Gastrocnemius medialis (tissue), 4 donors: ENCODE results near the gene PHC2. TPM values are rescaled to one million over a fixed set of nuclear protein-coding genes. Genes with fewer than 3 reads are reported as not detected.

Experiments
- ATAC-seq, 2 donors: fragments of 150-250 bp; one replicate each; pipeline ENCODE4 v1.9.1; 2016
- DNase-seq, 2 donors: peaks; one replicate each; pipeline ENCODE4 v3.0.0-alpha.2; 2019
- H3K27ac ChIP-seq, 4 donors: fragments of 200-600 bp; sonication (generic); 1 replicate in 1 of 4; 2 replicates in 3 of 4; pipeline ENCODE4 v1.5.1; 2016 to 2018; ENCODE audit warnings: mild to moderate bottlenecking in 2 of 4, moderate library complexity in 1 of 4
- H3K27me3 ChIP-seq, 3 donors: fragments of 200-600 bp; sonication (generic) in 2 of 3; 1 replicate in 1 of 3; 2 replicates in 2 of 3; pipeline versions ENCODE4 v1.5.1 to v1.6.0; 2016 to 2019; ENCODE audit warnings: mild to moderate bottlenecking in 1 of 3, moderate library complexity in 1 of 3
- H3K36me3 ChIP-seq, 2 donors: fragments of 200-600 bp; sonication (generic) in 1 of 2; one replicate each; pipeline ENCODE4 v1.5.1; 2017 to 2018
- H3K4me1 ChIP-seq, 2 donors: fragments of 200-600 bp; sonication (generic) in 1 of 2; one replicate each; pipeline ENCODE4 v1.5.1; 2016 to 2017; ENCODE audit warnings: mild to moderate bottlenecking in 2 of 2
- H3K4me3 ChIP-seq, 4 donors: fragments of 200-600 bp; sonication (generic) in 3 of 4; 1 replicate in 1 of 4; 2 replicates in 3 of 4; pipeline ENCODE4 v1.5.1; 2016 to 2019; ENCODE audit warnings: mild to moderate bottlenecking in 2 of 4
- H3K9me3 ChIP-seq, 3 donors: fragments of 200-600 bp; sonication (generic) in 2 of 3; 1 replicate in 1 of 3; 2 replicates in 2 of 3; pipeline ENCODE4 v1.5.1; 2016 to 2019
- CTCF ChIP-seq, 5 experiments: fragments of 450-650 bp in 3 of 5; fragments of 200-600 bp in 2 of 5; sonication (generic) in 2 of 5; IDR thresholded peaks in 4 of 5; conservative IDR thresholded peaks in 1 of 5; 1 replicate in 4 of 5; 2 replicates in 1 of 5; pipeline ENCODE4 v1.5.1; 2016 to 2019; ENCODE audit warnings: antibody characterized with exemption in 5 of 5, mild to moderate bottlenecking in 3 of 5, moderate library complexity in 3 of 5
- POLR2A ChIP-seq, 2 donors: fragments of 450-650 bp; IDR thresholded peaks; one replicate each; pipeline ENCODE4 v1.6.1; 2017; ENCODE audit warnings: antibody characterized with exemption in 2 of 2, mild to moderate bottlenecking in 2 of 2, moderate library complexity in 2 of 2
- in situ Hi-C, 4 donors: fragments of 200-750 bp; cut with MboI; loops; one replicate each; pipeline versions ENCODE4 v1.15.0 to v1.8.0; 2017; ENCODE audit warnings: low sequenced_read_pairs in 4 of 4
- intact Hi-C: fragments of 100-400 bp; cut with DNase I; formaldehyde crosslinking; loops from one replicate; pipeline ENCODE4 v1.15.1; 2023; ENCODE audit warnings: low total_unique reads
- total RNA-seq, 4 donors: library from RNA; depleted of rRNA; stranded (reverse); fragments of >200 nt; gene quantifications; one replicate each; pipeline versions ENCODE4 v1.1.0 to v1.2.3, GENCODE V29; 2016

PHC2 gene
- total RNA-seq, 4 donors from 2014 or later = 318 to 516 (median 364) TPM

- ATAC-seq (peak in 1 of 2 donors; percentile 11), DNase-seq (no peak)
- intact Hi-C loops = no loop called here
- no peak for TF ChIP-seq CTCF (IDR thresholded peaks at IDR 0.05 in 4 of 5, conservative IDR thresholded peaks at IDR 0.05 in 1 of 5)
- no peak for TF ChIP-seq POLR2A (IDR thresholded peaks at IDR 0.05)
- Histone ChIP-seq H3K36me3 (no peaks in the 10 kb centered on the region), H3K27ac (peak overlapping the region; percentile 73 to 92 (median 84)), H3K27me3 (no peaks in the 10 kb centered on the region), H3K4me3 (no peak overlapping the region), H3K9me3 (no peaks in the 10 kb centered on the region), H3K4me1 (peaks cover 40 to 53% of the 10 kb centered on the region in 2 donors)
- in situ Hi-C loops = loop anchor here (10.0 to 25.0 kb wide), 3 partner anchors 97 to 335 kb away; no protein-coding TSS in a partner anchor
Observed at GRCh38 chr1:33459691-33460090, 28.8 kb upstream of the PHC2 start.

- in situ Hi-C loops = loop anchor here in 3 of 4 donors (10.0 to 25.0 kb wide), 2 partner anchors 94 to 162 kb away; no protein-coding TSS in a partner anchor
- no peaks in the 10 kb centered on the region for H3K9me3 ChIP-seq
- intact Hi-C loops = loop anchor here (2.0 kb wide), 2 partner anchors 14 to 90 kb away; no protein-coding TSS in a partner anchor
- H3K4me1 ChIP-seq = peaks cover 38 to 50% of the 10 kb centered on the region in 2 donors
- DNase-seq (no peak), ATAC-seq (peak; percentile 17 to 34)
- TF ChIP-seq POLR2A (IDR thresholded peaks at IDR 0.05) (no peak), CTCF (IDR thresholded peaks at IDR 0.05 in 4 of 5, conservative IDR thresholded peaks at IDR 0.05 in 1 of 5) (no peak)
- no peaks in the 10 kb centered on the region for H3K27me3 ChIP-seq
- H3K4me3 ChIP-seq = no peak overlapping the region
- H3K36me3 ChIP-seq = no peaks in the 10 kb centered on the region
- peak overlapping the region; percentile 78 to 84 (median 80) for H3K27ac ChIP-seq
Observed at GRCh38 chr1:33456502-33456886, 25.6 kb upstream of the PHC2 start.

DNA sequence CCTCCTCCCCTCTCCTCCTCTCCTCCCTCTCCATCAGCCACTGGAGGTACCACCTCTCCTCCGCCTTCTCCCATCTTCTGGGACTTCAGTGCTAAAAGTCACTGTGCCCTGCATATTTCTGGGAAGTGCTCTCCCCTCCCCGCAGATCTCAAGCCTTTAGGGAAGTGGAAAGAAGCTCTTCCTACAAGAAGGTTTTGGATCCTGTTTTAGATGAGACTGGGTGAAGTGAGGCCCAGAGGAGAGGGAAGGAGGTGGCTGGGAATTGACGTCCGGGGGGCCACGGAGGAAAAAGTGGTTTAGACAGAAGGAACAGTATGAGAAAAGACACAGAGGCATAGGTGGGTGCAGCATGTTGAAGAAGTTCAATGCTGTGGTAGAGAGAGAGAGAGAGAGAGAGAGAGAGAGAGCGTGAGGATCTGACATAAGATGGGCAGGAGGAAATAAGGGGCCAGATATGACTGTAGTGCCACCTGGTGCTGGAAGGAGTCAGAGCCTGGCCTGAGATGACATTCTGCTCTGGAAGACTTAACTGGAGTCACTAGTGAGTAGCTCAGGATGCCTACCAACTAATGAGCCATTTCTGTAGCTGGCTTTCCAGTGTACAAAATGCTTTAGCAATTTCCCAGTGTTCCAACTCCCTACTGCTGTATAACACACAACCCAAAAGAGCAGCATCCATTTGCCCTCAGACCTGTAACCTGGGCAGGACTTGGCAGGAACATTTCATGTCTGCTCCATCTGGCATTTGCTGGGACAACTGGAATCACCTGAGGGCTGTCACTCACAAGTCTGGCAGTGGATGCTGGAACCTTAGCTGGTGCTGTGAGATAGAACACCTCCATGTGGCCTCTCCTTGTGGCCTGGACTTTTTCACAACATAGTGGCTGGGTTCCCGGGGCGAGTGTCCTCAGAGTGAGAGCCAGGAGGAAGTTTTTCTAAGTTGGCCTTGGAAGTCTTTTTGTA lies 24.9 kb upstream of the PHC2 start:
- TF ChIP-seq POLR2A (IDR thresholded peaks at IDR 0.05) (no peak), CTCF (IDR thresholded peaks at IDR 0.05 in 4 of 5, conservative IDR thresholded peaks at IDR 0.05 in 1 of 5) (peak; percentile 54 to 73 (median 68))
- intact Hi-C loops = loop anchor here (2.0 kb wide), 2 partner anchors 15 to 89 kb away; no protein-coding TSS in a partner anchor
- peak; percentile 86 to 90 for ATAC-seq
- peaks cover 32 to 43% of the 10 kb centered on the region in 2 donors for H3K4me1 ChIP-seq
- peak overlapping the region; percentile 78 to 84 (median 80) for H3K27ac ChIP-seq
- no peaks in the 10 kb centered on the region for H3K36me3 ChIP-seq
- DNase-seq = peak; percentile 90 to 96
- no peaks in the 10 kb centered on the region for H3K9me3 ChIP-seq
- in situ Hi-C loops = loop anchor here in 3 of 4 donors (10.0 to 25.0 kb wide), 2 partner anchors 94 to 161 kb away; no protein-coding TSS in a partner anchor
- H3K4me3 ChIP-seq = no peak overlapping the region
- H3K27me3 ChIP-seq = no peaks in the 10 kb centered on the region

GRCh38 chr1:33454646-33455282 lies 23.9 kb upstream of the PHC2 start:
- in situ Hi-C loops = loop anchor here (5.0 to 25.0 kb wide), 3 partner anchors 77 to 160 kb away; no protein-coding TSS in a partner anchor
- no peak for DNase-seq

More at GRCh38 chr1:33454646-33455282, 23.9 kb upstream of the PHC2 start:
- peak overlapping the region; percentile 78 to 84 (median 80) for H3K27ac ChIP-seq
- no peak overlapping the region for H3K4me3 ChIP-seq
- no peak for TF ChIP-seq CTCF (IDR thresholded peaks at IDR 0.05 in 4 of 5, conservative IDR thresholded peaks at IDR 0.05 in 1 of 5)
- TF ChIP-seq POLR2A (IDR thresholded peaks at IDR 0.05) = no peak
- intact Hi-C loops = no loop called here
- peaks cover 22 to 33% of the 10 kb centered on the region in 2 donors for H3K4me1 ChIP-seq
- H3K27me3 ChIP-seq = no peaks in the 10 kb centered on the region
- H3K9me3 ChIP-seq = no peaks in the 10 kb centered on the region
- no peak for ATAC-seq
- no peaks in the 10 kb centered on the region for H3K36me3 ChIP-seq
